ENCODE results near the gene CCDC57.
"Not testable (repeated sequence)": the region's sequence is repeated elsewhere in the genome, so short reads cannot be mapped to it uniquely, and the experiment has no call there.

Gene CCDC57

DNA sequence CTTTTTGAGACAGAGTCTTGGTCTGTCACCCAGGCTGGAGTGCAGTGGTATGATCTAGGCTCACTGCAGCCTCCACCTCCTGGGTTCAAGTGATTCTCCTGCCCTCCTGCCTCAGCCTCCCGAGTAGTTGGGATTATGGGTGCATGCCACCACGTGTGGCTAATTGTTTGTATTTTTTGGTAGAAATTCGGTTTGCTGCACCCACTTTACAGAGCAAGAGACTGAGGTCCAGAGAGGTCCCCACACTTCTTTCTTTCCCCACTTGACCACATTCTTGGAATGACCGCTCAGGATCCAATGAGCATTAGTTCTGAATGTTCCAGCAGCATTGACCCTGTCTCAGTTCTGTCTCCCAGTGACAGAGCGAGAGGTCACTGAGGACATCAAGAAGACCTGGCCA is 10.9 kb upstream of the CCDC57 start:
- no peak for DNase-seq (ENCODE audit: low spot score)

DNA sequence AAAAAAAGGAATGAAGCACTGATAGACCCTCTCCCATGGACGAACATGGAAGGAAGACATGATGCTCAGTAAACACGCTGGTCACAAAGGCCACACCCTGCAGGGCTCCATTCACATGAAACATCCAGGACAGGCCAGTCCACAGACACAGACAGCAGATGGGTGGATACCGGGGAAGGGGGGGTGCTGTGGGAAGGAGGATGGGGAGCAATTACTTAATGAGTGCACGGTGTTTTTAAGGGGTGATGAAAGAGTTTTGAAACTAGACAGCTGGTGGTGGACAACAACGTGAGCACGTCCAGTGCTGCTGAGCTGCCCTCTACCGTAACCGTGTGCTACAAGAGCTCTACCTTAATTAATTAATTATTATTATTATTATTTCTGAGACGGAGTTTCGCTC is 10.2 kb upstream of the CCDC57 start:
- no peak for DNase-seq (ENCODE audit: low spot score)

DNA sequence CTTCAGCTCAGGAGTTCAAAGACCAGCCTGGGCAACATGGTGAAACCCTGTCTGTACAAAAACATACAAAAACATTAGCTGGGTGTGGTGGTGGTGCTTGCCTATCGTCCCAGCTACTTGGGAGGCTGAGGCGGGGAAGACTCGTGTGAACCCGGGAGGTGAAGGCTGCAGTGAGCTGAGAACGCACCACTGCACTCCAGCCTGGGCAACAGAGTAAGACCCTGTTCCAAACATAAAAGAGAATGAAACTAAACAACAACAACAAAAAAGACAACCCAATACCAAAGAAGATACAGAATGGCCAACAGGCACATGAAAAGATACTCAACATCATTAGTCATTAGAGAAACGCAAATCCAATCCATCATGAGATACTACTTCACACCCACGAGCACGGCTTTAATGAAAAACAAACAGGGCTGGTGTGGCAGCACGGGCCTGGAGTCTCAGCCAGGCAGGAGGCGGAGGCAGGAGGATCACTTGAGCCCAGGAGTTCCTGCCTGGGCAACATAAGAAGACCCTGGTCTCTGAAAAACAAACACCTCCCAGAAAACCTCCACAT is 8.8 kb upstream of the CCDC57 start:
- no peak for DNase-seq (ENCODE audit: low spot score)

- no peak for DNase-seq (ENCODE audit: low spot score)
Measured at GRCh38 chr17:82219753-82220709, 7.4 kb upstream of the CCDC57 start.

DNA sequence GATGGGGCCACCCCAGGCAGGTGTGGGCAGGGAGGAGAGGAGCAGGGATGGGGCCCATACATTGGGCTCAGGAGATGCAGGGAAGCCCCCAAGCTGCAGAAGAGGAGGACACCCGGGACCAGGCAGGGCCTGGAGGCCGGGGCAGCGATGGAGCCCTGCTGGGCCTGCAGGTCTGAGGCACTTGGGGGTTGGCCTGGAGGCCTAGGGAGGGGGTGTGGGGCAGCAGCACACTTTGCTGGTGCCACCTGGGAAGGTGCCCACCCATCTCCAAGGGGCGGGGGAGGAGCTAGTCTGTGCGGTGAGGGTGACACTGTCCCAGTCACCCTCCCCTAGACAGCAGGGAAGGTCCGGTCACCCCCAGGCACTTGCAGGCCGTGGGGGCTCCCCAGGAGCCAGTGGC is 6.4 kb upstream of the CCDC57 start:
- no peak for DNase-seq (ENCODE audit: low spot score)

GRCh38 chr17:82218349-82219075 is 5.9 kb upstream of the CCDC57 start:
- no peak for DNase-seq (ENCODE audit: low spot score)

GRCh38 chr17:82217530-82218204 is 5.0 kb upstream of the CCDC57 start:
- no peak for DNase-seq (ENCODE audit: low spot score)

- no peak for DNase-seq (ENCODE audit: low spot score)
Measured at GRCh38 chr17:82217120-82217529, 4.5 kb upstream of the CCDC57 start.

- DNase-seq (ENCODE audit: low spot score) = no peak
Measured at GRCh38 chr17:82216301-82217119, 3.9 kb upstream of the CCDC57 start.

- DNase-seq (ENCODE audit: low spot score) = no peak
Measured at GRCh38 chr17:82215972-82216300, 3.3 kb upstream of the CCDC57 start.

- no peak for DNase-seq (ENCODE audit: low spot score)
Measured at GRCh38 chr17:82215095-82215971, 2.7 kb upstream of the CCDC57 start.

GRCh38 chr17:82214012-82214628 is 1.5 kb upstream of the CCDC57 start:
- DNase-seq (ENCODE audit: low spot score) = no peak

GRCh38 chr17:82213251-82214011 is 789 bp upstream of the CCDC57 start:
- peak; percentile 92 for DNase-seq (ENCODE audit: low spot score)

DNA sequence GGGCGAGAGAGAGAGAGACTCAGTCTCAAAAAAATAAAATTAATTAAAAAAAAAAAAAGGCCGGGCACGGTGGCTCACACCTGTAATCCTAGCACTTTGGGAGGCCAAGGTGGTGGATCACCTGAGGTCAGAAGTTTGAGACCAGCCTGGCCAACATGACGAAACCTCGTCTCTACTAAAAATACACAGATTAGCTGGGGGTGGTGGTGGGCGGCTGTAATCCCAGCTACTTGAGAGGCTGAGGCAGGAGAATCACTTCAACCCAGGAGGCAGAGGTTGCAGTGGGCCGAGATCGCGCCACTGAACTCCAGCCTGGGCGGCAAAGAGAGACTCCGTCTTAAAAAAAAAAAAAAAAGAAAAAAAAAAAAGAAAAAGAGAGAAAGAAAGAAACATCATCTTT is 2.0 kb downstream of the CCDC57 start:
- not testable (repeated sequence) for DNase-seq (ENCODE audit: low spot score)

- peak; percentile 90 for DNase-seq (ENCODE audit: low spot score)
Measured at GRCh38 chr17:82205720-82206508, 6.7 kb downstream of the CCDC57 start.

GRCh38 chr17:82204831-82205719 is 7.6 kb downstream of the CCDC57 start:
- no peak for DNase-seq (ENCODE audit: low spot score)

- no peak for DNase-seq (ENCODE audit: low spot score)
Measured at GRCh38 chr17:82203920-82204319, 8.7 kb downstream of the CCDC57 start.
